Hypothalamus (tissue), 51 donors: ENCODE measurements around the gene SPOP.
"Not testable (repeated sequence)": the region's sequence is repeated elsewhere in the genome, so short reads cannot be mapped to it uniquely, and the experiment has no call there.

Source experiments
- DNase-seq, 51 donors: peaks; one replicate each; lab custom pipeline; 2025; lab: John Stamatoyannopoulos, UW

SPOP gene

GRCh38 chr17:49555495-49556222 is 122.2 kb downstream of the SPOP start:
- no peak for DNase-seq

GRCh38 chr17:49554694-49555494 is 123.0 kb downstream of the SPOP start:
- DNase-seq = no peak

- no peak for DNase-seq
Measured at GRCh38 chr17:49553676-49554335, 124.1 kb downstream of the SPOP start.

- no peak for DNase-seq
Measured at GRCh38 chr17:49552070-49552751, 125.7 kb downstream of the SPOP start.

GRCh38 chr17:49551221-49552069 is 126.5 kb downstream of the SPOP start:
- DNase-seq = no peak

GRCh38 chr17:49550764-49551163 is 127.1 kb downstream of the SPOP start:
- not testable (repeated sequence) for DNase-seq

GRCh38 chr17:49549691-49550678 is 127.9 kb downstream of the SPOP start:
- no peak for DNase-seq

GRCh38 chr17:49549311-49549605 is 128.6 kb downstream of the SPOP start:
- no peak for DNase-seq
